HFFc6 (cell line): Measurements from ENCODE around the gene EIF4G3. TPM values are rescaled to one million over a fixed set of nuclear protein-coding genes. Genes with fewer than 3 reads are reported as not detected.

ENCODE experiments used
- DNase-seq: peaks from one replicate; pipeline ENCODE4 v3.0.0-alpha.2; 2018
- H3K27ac Mint-ChIP-seq: 2 replicates; pipeline ENCODE4 v1.8.0; 2020; ENCODE audit warnings: mild to moderate bottlenecking, mixed read lengths
- H3K27me3 Mint-ChIP-seq: 2 replicates; pipeline ENCODE4 v1.8.0; 2021; ENCODE audit warnings: mild to moderate bottlenecking, moderate library complexity, mixed read lengths; ENCODE audit not compliant: insufficient read depth
- H3K36me3 Mint-ChIP-seq: 2 replicates; pipeline ENCODE4 v1.8.0; 2021; ENCODE audit warnings: low read depth, mixed read lengths
- H3K4me1 Mint-ChIP-seq: 2 replicates; pipeline ENCODE4 v1.8.0; 2020; ENCODE audit warnings: low read depth, mixed read lengths
- H3K4me3 Mint-ChIP-seq: 2 replicates; pipeline ENCODE4 v1.8.0; 2020; ENCODE audit warnings: mild to moderate bottlenecking, moderate library complexity, mixed read lengths
- H3K9me3 Mint-ChIP-seq: 2 replicates; pipeline ENCODE4 v1.8.0; 2020; ENCODE audit warnings: mild to moderate bottlenecking, mixed read lengths
- CTCF ChIP-seq: fragments of 200-600 bp; sonication (generic); IDR thresholded peaks from 2 replicates; pipeline ENCODE4 v1.5.0; 2021; ENCODE audit warnings: antibody characterized with exemption, mild to moderate bottlenecking
- total RNA-seq, 6 experiments: library from RNA; stranded (reverse); fragmentation: NEBNext Ultra II Directional; extraction: Animal tissue kit (Norgen Biotek cat#: 25700); gene quantifications; 2 replicates in 1 of 6; 3 replicates in 5 of 6; pipeline ENCODE4 v1.2.3, GENCODE V29; 2021

The EIF4G3 gene
- total RNA-seq, 6 experiments from 2014 or later = 79.5 to 88.6 (median 82.0) TPM

DNA sequence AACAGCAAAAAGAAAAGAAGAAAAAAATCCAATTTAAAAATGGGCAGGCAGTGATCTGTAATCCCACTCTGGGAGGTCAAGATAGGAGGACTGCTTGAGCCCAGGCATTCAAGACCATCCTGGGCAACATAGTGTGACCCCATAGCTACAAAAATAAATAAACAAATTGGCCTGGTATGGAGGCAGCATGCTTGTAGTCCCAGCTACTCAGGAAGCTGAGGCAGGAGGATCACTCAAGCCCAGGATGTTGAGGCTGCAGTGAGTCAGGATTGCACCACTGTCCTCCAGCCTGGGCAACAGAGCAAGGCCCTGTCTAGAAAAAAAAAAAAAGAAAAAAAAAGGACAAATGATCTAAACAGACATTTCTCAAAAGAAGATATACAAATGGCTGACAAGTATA lies 99.6 kb downstream of the EIF4G3 start:
- H3K4me3 Mint-ChIP-seq = no peak overlapping the region; the same call in 1 of the 2 replicates
- no peaks in the 10 kb centered on the region for H3K9me3 Mint-ChIP-seq
- no peak for TF ChIP-seq CTCF
- peaks cover 44% of the 10 kb centered on the region for H3K4me1 Mint-ChIP-seq
- H3K36me3 Mint-ChIP-seq = peaks cover 22% of the 10 kb centered on the region
- peak overlapping the region; percentile 80 for H3K27ac Mint-ChIP-seq
- peak; percentile 34 for DNase-seq
- no peaks in the 10 kb centered on the region for H3K27me3 Mint-ChIP-seq

DNA sequence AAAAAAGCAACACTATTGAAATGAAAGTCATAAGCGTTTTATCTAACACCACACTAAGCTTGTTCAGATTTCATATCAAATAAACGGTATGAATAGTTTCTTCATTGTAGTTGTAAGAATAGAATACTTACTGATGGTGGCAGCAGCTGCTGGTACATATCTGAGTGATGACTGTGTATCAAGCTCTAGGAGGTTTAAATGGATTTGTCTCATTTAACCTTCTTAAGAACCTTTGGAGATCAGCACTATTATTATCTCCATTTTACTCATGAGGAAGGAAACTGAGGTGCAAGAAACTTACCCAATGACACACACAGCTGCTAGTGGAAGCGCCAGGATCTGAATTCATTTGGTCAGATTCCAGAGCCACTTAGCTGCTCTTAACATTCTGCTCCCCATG lies 104.0 kb downstream of the EIF4G3 start:
- peak; percentile 45 for DNase-seq
- H3K4me3 Mint-ChIP-seq = no peak overlapping the region
- peaks cover 54% of the 10 kb centered on the region for H3K4me1 Mint-ChIP-seq
- no peaks in the 10 kb centered on the region for H3K9me3 Mint-ChIP-seq
- peak overlapping the region; percentile 8; the same call in 1 of the 2 replicates for H3K27ac Mint-ChIP-seq
- TF ChIP-seq CTCF = peak; percentile 29; the same call in 1 of the 2 replicates
- no peaks in the 10 kb centered on the region for H3K27me3 Mint-ChIP-seq
- peaks cover 15% of the 10 kb centered on the region; the same call in 1 of the 2 replicates for H3K36me3 Mint-ChIP-seq

GRCh38 chr1:21069549-21069948 lies 107.1 kb downstream of the EIF4G3 start:
- Mint-ChIP-seq H3K4me1 (peaks cover 45% of the 10 kb centered on the region), H3K9me3 (no peaks in the 10 kb centered on the region), H3K27me3 (no peaks in the 10 kb centered on the region), H3K36me3 (no peaks in the 10 kb centered on the region), H3K4me3 (peak overlapping the region; percentile 66), H3K27ac (peak overlapping the region; percentile 61)
- DNase-seq = peak; percentile 61
- TF ChIP-seq CTCF = no peak

GRCh38 chr1:21068937-21069336 lies 107.8 kb downstream of the EIF4G3 start:
- peak overlapping the region; percentile 61 for H3K27ac Mint-ChIP-seq
- peak overlapping the region; percentile 66 for H3K4me3 Mint-ChIP-seq
- DNase-seq = no peak
- no peaks in the 10 kb centered on the region for H3K27me3 Mint-ChIP-seq
- H3K9me3 Mint-ChIP-seq = no peaks in the 10 kb centered on the region
- no peaks in the 10 kb centered on the region for H3K36me3 Mint-ChIP-seq
- peaks cover 51% of the 10 kb centered on the region for H3K4me1 Mint-ChIP-seq
- TF ChIP-seq CTCF = no peak

- no peak for DNase-seq
- Mint-ChIP-seq H3K27ac (no peak overlapping the region), H3K4me1 (peaks cover 43% of the 10 kb centered on the region), H3K9me3 (no peaks in the 10 kb centered on the region), H3K4me3 (no peak overlapping the region), H3K27me3 (no peaks in the 10 kb centered on the region), H3K36me3 (no peaks in the 10 kb centered on the region)
- TF ChIP-seq CTCF = no peak
Measured at GRCh38 chr1:21067551-21068227, 109.0 kb downstream of the EIF4G3 start.
